Ishikawa (cell line): ENCODE measurements around the gene TIAM2.

Experiments used
- CEBPB ChIP-seq: IDR thresholded peaks from 2 replicates; pipeline ENCODE4 v1.6.1; 2012
- EGR1 ChIP-seq: IDR thresholded peaks from 2 replicates; pipeline ENCODE4 v1.6.1; 2012
- EP300 ChIP-seq: IDR thresholded peaks from 2 replicates; pipeline ENCODE4 v1.6.1; 2012; ENCODE audit warnings: borderline replicate concordance
- FOXM1 ChIP-seq: IDR thresholded peaks from 2 replicates; pipeline ENCODE4 v1.6.1; 2012; ENCODE audit warnings: low read depth, borderline replicate concordance
- MAX ChIP-seq: IDR thresholded peaks from 2 replicates; pipeline ENCODE4 v1.6.1; 2012
- RAD21 ChIP-seq: IDR thresholded peaks from 2 replicates; pipeline ENCODE4 v1.6.1; 2012; ENCODE audit warnings: low read depth
- TCF12 ChIP-seq: IDR thresholded peaks from 2 replicates; pipeline ENCODE4 v1.6.1; 2012; ENCODE audit warnings: low read depth
- TEAD4 ChIP-seq: IDR thresholded peaks from 2 replicates; pipeline ENCODE4 v1.6.1; 2012
- TF ChIP-seq, protein P1 (sequence below): IDR thresholded peaks from 2 replicates; pipeline ENCODE4 v1.6.1; 2012

- TF ChIP-seq RAD21, result no peak
- TF ChIP-seq TCF12, result no peak
- TF ChIP-seq, protein P1, sequence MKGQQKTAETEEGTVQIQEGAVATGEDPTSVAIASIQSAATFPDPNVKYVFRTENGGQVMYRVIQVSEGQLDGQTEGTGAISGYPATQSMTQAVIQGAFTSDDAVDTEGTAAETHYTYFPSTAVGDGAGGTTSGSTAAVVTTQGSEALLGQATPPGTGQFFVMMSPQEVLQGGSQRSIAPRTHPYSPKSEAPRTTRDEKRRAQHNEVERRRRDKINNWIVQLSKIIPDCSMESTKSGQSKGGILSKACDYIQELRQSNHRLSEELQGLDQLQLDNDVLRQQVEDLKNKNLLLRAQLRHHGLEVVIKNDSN, result no peak
- TF ChIP-seq TEAD4, result no peak
- TF ChIP-seq EP300, result no peak
- TF ChIP-seq CEBPB, result no peak
- TF ChIP-seq MAX, result no peak
- TF ChIP-seq FOXM1, result no peak
- no peak for TF ChIP-seq EGR1
Measured at GRCh38 chr6:155004576-155005372, 9.7 kb downstream of the TIAM2 start.
